ENCODE data around the gene SEPTIN2.
A peak's percentile ranks its signal among the peaks of the same experiment; 100 is the strongest.
"Not testable (repeated sequence)": the region's sequence is repeated elsewhere in the genome, so short reads cannot be mapped to it uniquely, and the experiment has no call there.

The SEPTIN2 gene

DNA sequence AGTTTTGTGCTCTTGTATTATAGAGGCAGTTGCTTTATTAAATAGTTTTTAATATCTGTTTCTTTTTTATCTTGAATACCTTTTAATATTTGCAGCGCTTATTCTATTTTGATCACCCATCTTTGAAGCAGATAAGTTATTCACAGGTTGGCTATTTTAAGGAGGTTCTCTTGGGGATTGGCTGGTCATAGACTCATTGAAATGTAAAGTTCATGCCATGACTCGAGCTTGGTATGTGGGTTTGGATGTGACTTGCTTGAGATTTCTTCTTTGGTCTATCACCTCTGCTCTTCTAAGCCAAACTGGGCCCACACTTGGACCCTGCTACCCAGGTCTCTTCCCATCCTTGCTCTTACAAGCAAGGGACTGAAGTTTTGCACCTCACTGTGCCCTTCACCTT, 74.0 kb downstream of the SEPTIN2 start:
- no peak for DNase-seq

DNA sequence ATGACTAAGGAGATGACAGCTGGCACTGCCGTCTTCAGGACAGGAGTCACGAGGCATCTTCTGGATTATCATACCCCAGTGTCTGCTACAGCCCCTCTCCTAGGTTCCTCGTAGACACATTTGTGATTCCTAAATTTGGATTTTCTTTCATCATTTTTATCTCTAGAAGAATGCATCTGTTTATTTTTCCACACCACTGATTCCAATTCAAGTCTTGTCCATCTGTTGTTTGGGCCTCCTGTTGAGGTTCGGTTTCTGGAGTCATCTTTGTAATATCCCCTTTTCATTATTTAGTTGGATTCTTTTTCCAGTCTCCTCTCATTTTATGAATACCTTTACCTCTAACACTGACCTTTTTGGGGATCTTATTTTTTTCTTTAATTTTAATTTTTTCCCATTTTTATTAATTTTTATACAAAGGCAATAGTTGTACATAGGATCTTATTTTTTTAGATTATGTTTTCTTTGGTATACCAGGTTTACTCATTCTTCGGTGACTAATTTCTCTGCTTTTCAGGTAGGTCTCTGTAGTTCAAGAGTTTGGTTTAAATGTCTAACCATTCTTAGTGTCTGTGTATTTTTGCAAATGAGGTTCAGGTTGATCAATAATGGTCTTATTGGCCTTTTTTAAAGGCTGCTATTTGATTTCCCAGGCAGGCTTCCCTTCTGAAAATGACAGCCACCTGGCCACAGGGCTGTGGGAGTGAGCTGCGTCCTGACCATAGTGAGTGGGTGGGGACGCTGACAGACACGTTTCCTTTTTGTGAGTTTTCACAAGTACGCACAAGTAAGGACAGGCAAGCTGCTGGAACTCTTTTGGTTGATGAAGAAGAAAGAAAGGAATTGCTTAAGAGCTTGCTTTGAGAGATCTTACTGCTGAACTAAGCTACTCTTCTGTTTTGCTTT, 74.8 kb downstream of the SEPTIN2 start:
- no peak for DNase-seq

DNA sequence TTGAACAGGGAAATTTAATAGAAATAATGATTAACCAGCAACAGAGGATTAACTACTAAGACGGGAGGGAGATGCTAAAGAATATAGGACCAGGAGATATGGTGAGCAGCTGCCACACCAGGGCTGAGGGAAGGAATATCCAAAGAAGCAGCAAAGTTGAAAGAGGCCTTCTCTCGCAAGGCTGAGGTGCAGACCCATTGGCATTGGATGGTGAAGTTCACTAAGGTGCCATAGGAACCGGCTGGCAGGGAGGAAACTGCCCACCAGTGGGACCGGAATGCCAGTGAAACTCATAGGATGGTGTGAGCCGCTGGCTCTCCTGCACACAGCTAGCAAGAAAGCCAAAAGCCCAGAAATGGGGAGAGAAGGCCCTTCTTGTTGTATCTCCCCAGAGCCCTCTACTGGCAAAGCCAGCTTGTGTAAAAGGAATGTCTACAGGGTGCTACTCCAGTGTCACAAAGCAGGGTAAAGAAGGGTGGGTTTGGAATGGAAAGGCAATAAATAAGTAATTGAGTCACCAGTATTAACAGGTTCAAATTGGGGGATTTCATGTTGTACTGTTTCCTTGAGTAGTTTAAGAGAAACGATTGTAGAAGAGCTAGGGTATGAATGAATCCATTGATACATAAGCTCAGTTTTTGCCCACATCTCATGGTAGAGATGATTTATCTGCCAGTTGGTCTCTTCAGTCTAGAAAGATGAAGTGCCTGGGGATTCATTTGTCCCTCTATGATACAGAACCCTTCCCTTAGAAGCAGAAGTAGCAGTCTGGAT, 76.4 kb downstream of the SEPTIN2 start:
- peak; percentile 24 for DNase-seq

DNA sequence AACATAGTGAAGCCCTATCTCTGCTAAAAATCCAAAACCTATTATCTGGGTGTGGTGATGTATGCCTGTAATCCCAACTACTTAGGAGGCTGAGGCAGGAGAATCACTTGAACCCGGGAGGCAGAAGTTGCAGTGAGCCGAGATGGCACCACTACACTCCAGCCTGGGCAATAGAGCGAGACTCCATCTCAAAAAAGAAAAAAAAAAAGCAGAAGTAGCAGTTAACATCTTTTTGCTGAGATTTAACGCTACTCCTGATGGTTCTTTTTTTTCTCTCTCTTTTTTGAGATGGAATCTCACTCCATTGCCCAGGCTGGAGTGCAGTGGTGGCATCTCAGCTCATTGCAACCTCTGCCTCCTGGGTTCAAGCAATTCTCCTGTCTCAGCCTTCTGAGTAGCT, 77.0 kb downstream of the SEPTIN2 start:
- not testable (repeated sequence) for DNase-seq

GRCh38 chr2:241393524-241394196, 77.9 kb downstream of the SEPTIN2 start:
- DNase-seq: no peak

- DNase-seq: not testable (repeated sequence)
These were observed 81.1 kb downstream of the SEPTIN2 start for GRCh38 chr2:241396809-241397208.

GRCh38 chr2:241399941-241400922, 84.5 kb downstream of the SEPTIN2 start:
- no peak for DNase-seq

Data from CD4-positive, alpha-beta T cell treated with Interleukin-21 for 1 hour (primary cell).